Stromal cell of bone marrow (primary cell): ENCODE data around the gene EEIG2.

Experiments
- DNase-seq: peaks from one replicate; pipeline ENCODE4 v3.0.0-alpha.2; 2012; ENCODE audit warnings: low read depth

Gene EEIG2

DNA sequence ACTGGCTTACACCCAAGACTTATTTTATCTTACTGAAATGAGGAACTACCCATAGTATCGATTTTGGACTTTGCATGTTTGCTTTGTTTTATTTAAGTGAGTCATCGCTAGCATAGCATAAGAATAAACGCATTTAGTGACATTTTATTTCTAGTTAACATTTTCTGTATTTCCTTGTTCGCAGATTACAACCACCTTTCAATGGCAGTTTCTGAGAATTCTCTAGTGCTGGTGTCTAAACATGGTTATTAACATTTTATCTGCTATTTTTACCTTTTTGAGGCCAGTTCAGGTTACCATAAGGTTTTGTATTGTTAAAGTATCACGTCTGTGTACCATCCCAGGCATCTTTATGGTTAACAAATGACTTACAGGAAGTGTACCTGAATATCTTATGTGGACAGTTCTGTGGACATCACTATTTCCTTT, 24.5 kb downstream of the EEIG2 start:
- DNase-seq: no peak

DNA sequence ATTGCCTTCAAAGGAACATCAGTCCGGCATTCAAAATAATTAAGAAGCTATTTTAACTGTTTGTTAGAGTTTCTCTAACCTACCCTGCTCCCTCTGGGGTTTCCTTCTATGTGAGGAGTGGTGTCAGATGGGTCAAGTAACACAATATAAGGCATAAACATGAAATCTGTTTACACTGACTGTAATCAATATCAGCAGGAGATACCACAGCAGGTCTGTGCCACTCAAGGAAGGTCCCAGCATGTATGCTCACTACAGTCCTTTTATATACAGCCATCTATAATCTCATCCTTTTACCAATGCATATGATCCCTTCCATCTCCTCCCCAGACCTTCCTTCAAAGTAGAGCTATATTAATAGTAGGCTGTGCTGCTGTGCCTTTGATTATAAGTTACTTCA, 25.4 kb downstream of the EEIG2 start:
- no peak for DNase-seq

DNA sequence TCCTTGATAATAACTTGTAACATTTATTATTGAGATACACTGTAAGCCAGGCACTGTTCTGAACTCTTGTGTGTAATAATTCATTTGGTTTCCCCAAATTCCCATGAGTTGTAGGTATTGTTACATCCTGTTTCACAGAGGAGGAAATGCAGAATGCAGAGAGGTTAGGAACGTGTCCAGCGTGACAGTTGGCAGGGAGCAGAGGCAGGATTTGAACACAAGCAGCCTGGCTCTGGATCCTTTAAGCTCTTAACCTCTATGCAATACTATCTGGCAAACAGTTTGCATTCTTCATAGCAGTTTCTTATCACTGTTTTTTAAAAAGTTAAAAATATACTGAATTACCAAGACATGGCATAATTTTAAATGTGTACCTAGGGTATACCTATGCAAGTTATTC, 30.5 kb downstream of the EEIG2 start:
- no peak for DNase-seq

DNA sequence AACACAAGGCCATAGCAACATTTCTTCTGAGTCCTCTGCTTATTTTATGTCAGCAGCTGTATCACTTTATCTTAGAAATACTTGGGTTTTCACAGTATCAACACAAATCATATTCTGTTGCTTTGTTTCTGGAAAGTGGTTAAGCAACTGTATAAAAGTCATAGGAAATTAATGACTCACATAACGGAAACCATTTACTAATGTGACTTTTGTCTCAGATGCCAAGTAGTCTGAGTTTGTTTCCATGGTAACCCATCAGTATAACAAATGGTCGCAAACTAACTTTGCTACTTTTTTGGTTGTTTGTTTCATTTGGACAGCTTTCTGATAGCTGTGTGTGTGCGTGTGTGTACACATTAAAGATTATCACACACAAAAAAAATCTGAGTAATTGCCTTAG, 31.1 kb downstream of the EEIG2 start:
- DNase-seq: peak; percentile 97

DNA sequence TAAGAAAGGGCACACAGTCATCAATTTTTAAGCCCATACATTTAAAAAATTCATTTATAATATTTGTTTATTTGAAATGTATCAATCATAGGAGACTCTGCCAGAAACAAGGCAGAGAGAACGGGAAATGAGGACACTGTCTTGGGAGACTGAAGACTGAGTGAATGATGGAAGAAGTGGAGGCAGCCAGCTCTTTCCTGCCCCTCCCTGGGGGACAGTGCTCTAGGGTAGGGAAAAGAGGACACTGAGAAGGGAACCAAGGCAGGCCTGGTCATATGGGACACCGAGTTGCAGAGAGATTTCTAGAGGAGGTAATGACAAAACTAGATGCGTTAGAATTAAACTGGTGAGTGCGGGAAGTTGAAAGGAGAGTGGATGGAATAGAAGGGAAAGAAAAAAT, 31.6 kb downstream of the EEIG2 start:
- no peak for DNase-seq

DNA sequence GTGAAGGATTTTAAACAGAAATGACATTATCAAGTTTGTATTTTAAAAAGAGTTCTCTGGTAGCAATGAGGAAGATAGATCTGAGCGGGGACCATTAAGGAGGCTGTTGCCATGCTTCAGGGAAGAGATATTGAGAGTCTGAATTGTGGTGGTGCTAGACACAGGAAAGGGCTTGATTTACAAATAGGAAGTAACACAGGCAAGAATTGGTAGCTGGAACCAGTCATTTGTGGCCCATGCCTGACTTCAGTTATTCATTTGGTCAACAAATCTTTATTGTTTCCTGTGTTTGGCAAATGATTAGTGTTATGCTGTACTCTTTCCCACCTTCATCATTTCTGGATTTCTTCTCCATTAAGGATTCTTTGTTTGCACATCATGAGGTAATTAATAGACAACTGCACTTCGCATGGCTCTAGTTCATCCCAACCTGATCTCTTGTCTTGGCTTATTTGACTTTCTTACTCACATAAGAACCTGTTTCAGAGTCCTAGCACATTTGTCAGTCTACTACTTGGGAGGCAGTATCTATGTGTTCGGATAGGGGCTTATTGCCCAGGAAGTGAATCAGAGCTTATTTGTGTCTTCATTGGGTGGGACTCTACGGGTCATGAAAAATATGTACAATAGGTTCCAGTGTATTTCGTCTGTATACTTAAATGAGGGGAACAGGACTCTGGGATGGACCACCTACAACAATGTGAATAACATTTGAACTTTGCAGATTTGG, 32.3 kb downstream of the EEIG2 start:
- DNase-seq: no peak

DNA sequence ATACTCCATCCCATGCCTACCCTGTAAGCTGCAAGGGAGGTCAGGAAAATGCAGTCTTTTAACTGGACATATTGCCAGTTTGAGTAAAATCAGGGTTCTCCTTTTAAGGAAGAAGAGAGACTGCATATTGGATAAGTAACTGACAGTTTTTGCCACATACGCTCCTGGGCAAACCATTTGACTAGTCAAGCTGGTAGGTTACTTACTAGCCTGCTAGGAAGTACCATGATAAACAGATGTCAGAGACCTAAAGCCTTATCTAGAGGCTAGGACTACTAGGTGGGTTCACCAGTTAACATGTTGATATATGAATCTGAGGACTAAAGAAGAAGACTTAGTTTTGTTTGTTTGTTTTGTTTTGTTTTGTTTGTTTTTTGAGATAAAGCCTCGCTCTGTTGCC, 33.5 kb downstream of the EEIG2 start:
- DNase-seq: no peak

DNA sequence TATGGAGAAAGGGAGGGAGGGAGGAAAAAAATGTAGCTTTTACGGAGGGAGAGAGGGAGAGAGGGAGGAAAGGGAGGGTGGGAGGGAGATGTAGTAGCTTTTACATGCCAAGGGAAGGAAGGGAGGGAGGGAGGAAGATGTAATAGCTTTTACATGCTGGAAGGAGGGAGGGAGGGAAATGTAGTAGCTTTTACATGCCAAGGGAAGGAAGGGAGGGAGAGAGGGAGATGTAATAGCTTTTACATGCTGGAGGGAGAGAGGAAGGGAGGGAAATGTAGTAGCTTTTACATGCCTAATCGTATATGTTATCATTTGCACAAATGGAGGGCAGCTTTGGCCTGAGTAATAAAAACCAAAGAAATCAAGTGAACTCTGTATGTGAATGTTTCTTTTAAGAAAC, 35.6 kb downstream of the EEIG2 start:
- peak; percentile 38 for DNase-seq

DNA sequence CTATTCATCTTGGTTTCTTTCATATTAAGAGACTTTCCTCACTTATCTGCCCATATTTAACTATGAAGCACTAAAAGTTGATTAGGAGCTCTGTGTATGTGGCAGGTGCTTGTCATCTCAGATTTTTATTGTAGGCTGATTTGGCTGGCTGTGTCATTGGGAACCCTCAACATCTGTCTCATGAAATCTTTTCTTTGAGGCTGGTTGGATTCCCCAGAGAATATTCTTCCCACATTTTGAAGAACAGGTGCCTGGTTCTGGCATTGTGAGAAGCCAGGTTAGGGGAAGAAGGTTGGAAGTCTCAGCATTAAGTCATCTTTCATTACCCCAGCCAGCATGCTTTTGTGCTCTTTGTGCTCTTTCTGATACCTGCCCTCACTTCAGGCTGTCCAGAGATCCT, 37.1 kb downstream of the EEIG2 start:
- no peak for DNase-seq

DNA sequence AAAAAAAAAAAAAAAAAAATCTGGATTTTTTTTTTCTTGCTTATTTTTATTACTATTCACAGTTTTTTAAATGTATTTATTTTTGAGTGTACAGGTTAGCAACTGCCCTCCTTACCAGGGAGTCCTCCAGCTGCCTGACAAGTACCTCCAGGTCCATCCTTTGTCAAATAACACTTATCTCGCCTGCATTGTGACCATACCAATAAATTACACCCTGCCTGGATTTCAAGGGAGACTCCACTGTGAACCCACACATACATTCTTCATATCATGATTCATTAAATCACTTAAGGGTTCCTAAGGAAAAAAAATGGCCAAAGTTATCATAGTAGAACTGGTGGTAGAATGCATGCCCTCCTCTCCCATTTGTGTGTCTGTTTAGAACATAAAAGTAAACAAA, 38.4 kb downstream of the EEIG2 start:
- DNase-seq: no peak

DNA sequence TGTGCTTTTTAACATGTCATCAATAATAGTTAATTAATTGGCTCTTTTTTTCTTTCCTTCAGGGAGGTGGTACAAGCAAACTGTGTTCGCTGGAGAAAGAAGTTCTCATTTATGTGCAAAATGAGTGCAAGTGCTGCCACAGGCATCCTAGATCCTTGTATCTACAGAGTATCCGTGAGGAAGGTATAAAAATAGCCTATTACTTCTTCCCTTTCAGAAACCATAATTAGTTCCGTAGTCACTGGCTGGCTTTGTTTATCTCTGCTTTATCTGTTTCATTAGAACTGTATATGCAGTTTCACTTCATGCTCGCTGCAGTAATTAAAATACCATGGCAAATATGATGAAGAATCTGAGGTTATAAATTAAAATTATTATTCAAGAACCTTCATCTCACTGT, 40.6 kb downstream of the EEIG2 start:
- no peak for DNase-seq

DNA sequence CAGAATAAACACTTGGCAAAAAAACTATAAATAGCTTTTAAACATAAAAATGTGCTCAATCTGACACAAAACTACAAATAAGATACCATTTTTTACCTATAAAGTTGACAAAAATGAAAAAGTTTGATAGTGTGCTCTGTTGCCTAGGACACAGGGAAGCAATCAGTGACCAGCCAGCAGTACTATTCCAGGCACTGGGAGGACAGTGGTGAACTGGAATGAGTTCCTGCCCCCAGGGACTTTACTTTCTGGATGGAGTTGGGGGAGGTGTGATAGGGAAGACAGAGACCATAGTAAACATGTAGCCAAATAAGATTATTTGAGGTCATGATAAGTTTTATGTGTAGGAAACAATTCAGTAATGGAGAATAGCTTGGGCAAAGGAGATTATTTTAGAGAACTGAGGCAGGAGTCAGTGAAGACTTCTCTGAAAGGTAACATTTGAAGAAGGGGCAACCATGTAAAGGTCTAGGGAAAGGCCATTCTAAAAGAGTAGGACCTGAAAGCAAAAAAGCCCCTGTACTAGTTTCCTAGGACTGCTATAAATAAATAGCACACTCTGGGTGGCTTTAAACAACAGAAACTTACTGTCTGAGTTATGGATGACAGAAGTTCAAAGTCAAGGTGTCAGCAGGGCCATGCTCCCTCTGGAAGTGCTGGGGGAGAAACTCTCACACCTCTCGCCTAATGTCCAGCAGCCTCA, 42.0 kb downstream of the EEIG2 start:
- no peak for DNase-seq

DNA sequence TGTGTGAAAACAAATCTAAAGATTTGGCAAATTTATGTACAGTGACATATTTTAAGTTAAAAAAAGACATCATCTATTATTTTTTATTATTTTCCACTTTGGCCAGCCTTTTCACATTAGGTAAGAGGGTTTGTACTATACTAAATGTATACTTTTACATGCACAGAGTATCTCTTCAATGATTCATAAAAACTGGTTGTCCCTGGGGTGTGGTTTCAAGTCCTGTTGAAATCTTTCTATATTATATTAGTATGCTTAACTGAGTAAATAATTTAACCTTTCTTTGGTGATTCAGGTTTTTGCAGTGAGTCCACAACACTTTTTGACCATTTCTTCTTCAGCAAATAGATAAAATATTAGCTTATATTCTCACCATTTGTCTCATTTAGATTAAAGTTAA, 45.7 kb downstream of the EEIG2 start:
- DNase-seq: no peak

DNA sequence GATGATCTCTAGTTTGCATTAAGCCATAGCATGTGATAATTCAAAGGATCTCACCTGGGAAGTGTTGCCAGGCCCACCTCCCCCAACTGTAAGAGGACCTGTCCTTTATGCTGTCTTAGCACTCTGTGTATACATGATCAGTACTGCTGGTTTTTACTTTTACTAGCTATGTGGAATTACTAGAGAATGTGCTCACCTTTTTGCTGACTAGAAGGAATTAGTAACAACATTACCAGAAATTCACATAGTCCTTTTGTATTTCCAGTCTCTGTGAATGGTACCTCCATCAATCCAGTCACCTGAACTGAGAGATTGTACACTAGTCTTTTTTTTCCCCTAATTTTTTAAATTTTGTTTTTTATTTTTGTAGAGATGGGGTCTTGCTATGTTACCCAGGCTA, 46.6 kb downstream of the EEIG2 start:
- no peak for DNase-seq

DNA sequence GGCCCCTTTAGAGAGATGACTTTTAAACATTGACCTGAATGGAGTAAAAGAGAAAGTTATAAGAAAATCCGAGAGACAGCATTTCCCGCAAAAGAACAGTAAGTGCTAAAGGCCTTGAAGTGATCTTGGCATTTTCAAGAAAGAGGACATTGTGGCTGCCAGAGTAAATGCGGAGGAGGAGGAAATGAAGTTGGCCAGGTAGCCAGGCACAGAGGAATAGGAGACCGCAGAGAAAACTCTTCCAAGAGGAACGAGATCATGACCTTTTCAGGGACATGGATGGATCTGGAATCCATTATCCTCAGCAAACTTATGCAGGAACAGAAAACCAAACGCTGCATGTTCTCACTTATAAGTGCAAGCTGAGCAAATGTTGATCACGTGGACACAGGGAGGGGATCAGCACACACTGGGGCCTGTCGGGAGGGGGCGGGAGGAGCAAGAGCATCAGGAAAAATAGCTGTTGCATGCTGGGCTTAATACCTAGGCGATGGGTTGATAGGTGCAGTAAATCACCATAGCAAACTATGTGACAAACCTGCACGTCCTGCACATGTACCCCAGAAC, 49.7 kb downstream of the EEIG2 start:
- DNase-seq: no peak
